Measurements from ENCODE around the gene LMAN2. TPM values are rescaled to one million over a fixed set of nuclear protein-coding genes. Genes with fewer than 3 reads are reported as not detected.
A peak's percentile ranks its signal among the peaks of the same experiment; 100 is the strongest.

LMAN2 gene
- total RNA-seq, result 166 TPM

GRCh38 chr5:177351392-177352329 lies at the start of gene LMAN2:
Gene LMAN2 (minus strand): TSS chr5:177351668. CDS start chr5:177351647, 21 bp downstream.
- DNase-seq (ENCODE audit: extremely low spot score in 2 of 2), result peak in 1 of 2 donors; percentile 94
- H3K4me1 ChIP-seq, result peaks cover 45% of the 10 kb centered on the region
- H3K36me3 ChIP-seq, result no peaks in the 10 kb centered on the region
- intact Hi-C loops (cut with DNase I), result no loop called here
- peak within 1 kb of the TSS; percentile 68 to 99 for H3K4me3 ChIP-seq
- no peaks in the 10 kb centered on the region for H3K9me3 ChIP-seq
- H3K27ac ChIP-seq, result peak within 1 kb of the TSS; percentile 91
- TF ChIP-seq POLR2AphosphoS5 (IDR thresholded peaks at IDR 0.05; ENCODE audit: insufficient read depth in 1 of 2, low read depth in 1 of 2) (peak; percentile 91 to 93), CTCF (IDR thresholded peaks at IDR 0.05) (peak in 1 of 3 experiments; percentile 26), POLR2A (IDR thresholded peaks at IDR 0.05) (peak in 1 of 2 donors; percentile 29)
- H3K27me3 ChIP-seq, result no peaks in the 10 kb centered on the region

GRCh38 chr5:177399997-177400868 lies 48.8 kb upstream of the LMAN2 start, which contains the start of gene PFN3:
Gene PFN3 (minus strand): TSS chr5:177400661. CDS start chr5:177400576, 85 bp downstream.
- no peaks in the 10 kb centered on the region for H3K36me3 ChIP-seq
- H3K4me1 ChIP-seq, result peaks cover 43% of the 10 kb centered on the region
- H3K4me3 ChIP-seq, result no peak within 1 kb of the TSS
- DNase-seq (ENCODE audit: extremely low spot score in 2 of 2), result no peak
- no peaks in the 10 kb centered on the region for H3K9me3 ChIP-seq
- no peak within 1 kb of the TSS for H3K27ac ChIP-seq
- TF ChIP-seq CTCF (IDR thresholded peaks at IDR 0.05), result no peak
- no peak for TF ChIP-seq POLR2AphosphoS5 (IDR thresholded peaks at IDR 0.05; ENCODE audit: insufficient read depth in 1 of 2, low read depth in 1 of 2)
- TF ChIP-seq POLR2A (IDR thresholded peaks at IDR 0.05), result no peak
- intact Hi-C loops (cut with DNase I), result no loop called here
- H3K27me3 ChIP-seq, result peaks cover 17% of the 10 kb centered on the region

GRCh38 chr5:177397875-177398390 lies 46.5 kb upstream of the LMAN2 start:
- Histone ChIP-seq H3K27ac (no peak overlapping the region), H3K9me3 (no peaks in the 10 kb centered on the region), H3K4me3 (no peak overlapping the region), H3K27me3 (peaks cover 11% of the 10 kb centered on the region), H3K4me1 (peaks cover 21% of the 10 kb centered on the region), H3K36me3 (no peaks in the 10 kb centered on the region)
- no peak for DNase-seq (ENCODE audit: extremely low spot score in 2 of 2)
- TF ChIP-seq POLR2AphosphoS5 (IDR thresholded peaks at IDR 0.05; ENCODE audit: insufficient read depth in 1 of 2, low read depth in 1 of 2), result no peak
- TF ChIP-seq POLR2A (IDR thresholded peaks at IDR 0.05), result no peak
- no peak for TF ChIP-seq CTCF (IDR thresholded peaks at IDR 0.05)
- intact Hi-C loops (cut with DNase I), result no loop called here

GRCh38 chr5:177396807-177397206 lies 45.3 kb upstream of the LMAN2 start:
- Histone ChIP-seq H3K4me1 (peaks cover 11% of the 10 kb centered on the region), H3K27me3 (peaks cover 11% of the 10 kb centered on the region), H3K4me3 (no peak overlapping the region), H3K36me3 (no peaks in the 10 kb centered on the region), H3K9me3 (no peaks in the 10 kb centered on the region), H3K27ac (no peak overlapping the region)
- TF ChIP-seq CTCF (IDR thresholded peaks at IDR 0.05) (no peak), POLR2AphosphoS5 (IDR thresholded peaks at IDR 0.05; ENCODE audit: insufficient read depth in 1 of 2, low read depth in 1 of 2) (no peak), POLR2A (IDR thresholded peaks at IDR 0.05) (no peak)
- DNase-seq (ENCODE audit: extremely low spot score in 2 of 2), result no peak
- intact Hi-C loops (cut with DNase I), result no loop called here
